ENCODE data around the gene MYBL2.

MYBL2 gene

DNA sequence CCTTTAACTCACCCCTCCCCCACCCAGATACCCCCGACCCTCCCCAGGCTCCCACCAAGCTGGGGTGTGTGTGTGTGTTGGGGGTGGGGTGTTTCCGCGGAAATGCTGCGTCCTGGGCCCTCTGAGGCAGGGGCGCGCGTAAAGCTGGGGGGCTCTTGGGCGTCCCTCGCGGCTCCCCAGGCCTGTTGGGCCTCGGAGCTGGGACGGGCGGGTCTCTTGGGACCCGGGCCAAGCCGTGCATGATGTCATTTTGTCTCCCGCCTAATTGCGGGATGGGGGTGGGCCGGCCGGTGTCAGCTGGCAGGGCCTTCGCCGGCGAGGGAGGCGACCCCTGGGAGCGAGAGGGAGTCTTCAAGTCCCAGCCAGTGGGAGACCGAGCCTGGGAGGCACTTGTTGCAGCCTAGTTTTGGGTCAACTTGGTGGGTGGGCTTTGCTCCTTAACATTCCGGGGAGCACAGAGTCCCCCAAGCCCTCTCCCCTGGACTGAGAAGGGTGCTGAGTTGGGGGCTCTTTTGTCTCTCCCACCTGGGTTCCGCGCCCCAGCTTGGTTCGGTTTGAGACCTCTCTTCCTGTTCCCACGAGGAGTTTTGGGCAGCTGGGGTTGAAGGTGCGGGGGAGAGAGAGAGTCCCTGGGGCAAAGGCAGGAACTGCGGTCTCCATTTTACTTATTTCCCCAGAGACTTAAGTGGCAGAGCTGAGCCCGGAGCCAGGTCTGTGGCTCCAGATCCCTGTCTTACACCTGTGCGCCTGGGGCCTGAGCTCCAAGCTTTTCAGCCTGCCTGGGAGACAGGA, 623 bp downstream of the MYBL2 start:
- H3K36me3 Mint-ChIP-seq (ENCODE audit: low read depth) = peaks cover 6% of the 10 kb centered on the region
- peaks cover 17% of the 10 kb centered on the region for H3K4me1 Mint-ChIP-seq (ENCODE audit: low read depth)
- H3K9me3 Mint-ChIP-seq = no peaks in the 10 kb centered on the region
- H3K27ac Mint-ChIP-seq = peak overlapping the region; percentile 65
- H3K27me3 Mint-ChIP-seq (ENCODE audit: low read depth) = peaks cover 8% of the 10 kb centered on the region
- H3K4me3 Mint-ChIP-seq = peak overlapping the region; percentile 77

DNA sequence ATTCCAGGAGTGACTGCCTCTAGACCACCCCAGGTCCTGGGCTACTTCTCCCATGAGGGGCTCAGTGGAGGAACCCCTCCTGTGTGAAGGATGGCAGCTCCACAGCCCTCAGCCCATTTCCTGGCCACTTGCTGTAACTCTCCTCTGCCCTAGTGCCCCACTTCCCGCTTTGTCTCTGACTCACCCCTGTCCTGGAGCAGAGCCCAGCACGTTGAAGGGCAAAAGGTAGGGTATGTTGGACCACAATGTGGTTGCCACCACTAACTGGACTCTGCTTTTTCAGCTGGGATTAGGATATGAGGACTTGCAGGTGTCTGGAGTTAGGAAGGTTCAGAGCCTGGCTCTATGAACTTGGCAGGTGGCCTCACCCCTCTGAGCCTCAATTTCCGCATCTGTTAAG, 2.4 kb downstream of the MYBL2 start:
- H3K9me3 Mint-ChIP-seq = no peaks in the 10 kb centered on the region
- peaks cover 4% of the 10 kb centered on the region for H3K27me3 Mint-ChIP-seq (ENCODE audit: low read depth)
- no peak overlapping the region for H3K4me3 Mint-ChIP-seq
- no peak overlapping the region for H3K27ac Mint-ChIP-seq
- H3K4me1 Mint-ChIP-seq (ENCODE audit: low read depth) = peaks cover 17% of the 10 kb centered on the region
- peaks cover 12% of the 10 kb centered on the region for H3K36me3 Mint-ChIP-seq (ENCODE audit: low read depth)

GRCh38 chr20:43670423-43670822, 3.5 kb downstream of the MYBL2 start:
- Mint-ChIP-seq H3K36me3 (ENCODE audit: low read depth) (peaks cover 13% of the 10 kb centered on the region), H3K4me3 (no peak overlapping the region), H3K9me3 (no peaks in the 10 kb centered on the region), H3K27me3 (ENCODE audit: low read depth) (peaks cover 4% of the 10 kb centered on the region), H3K4me1 (ENCODE audit: low read depth) (peaks cover 17% of the 10 kb centered on the region), H3K27ac (no peak overlapping the region)

DNA sequence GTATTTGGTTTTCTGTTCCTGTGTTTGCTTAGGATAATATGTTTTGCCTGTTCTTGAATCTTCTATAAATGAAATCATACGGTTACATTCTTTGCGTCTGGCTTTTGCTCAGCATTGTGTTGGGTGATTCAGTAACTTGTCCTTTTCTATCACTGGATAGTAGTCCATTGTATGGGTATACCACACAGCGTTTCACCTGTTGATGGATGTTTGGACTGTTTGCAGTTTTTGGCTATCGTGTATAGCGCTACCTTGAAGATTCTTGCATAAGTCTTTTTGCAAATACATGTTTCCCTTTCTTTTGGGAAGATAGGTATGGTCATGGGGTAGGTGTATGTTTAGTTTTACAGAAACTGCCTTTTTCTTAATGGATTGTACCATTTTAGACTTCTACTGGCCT, 9.5 kb downstream of the MYBL2 start:
- Mint-ChIP-seq H3K9me3 (no peaks in the 10 kb centered on the region), H3K27me3 (ENCODE audit: low read depth) (no peaks in the 10 kb centered on the region), H3K4me3 (no peak overlapping the region), H3K27ac (no peak overlapping the region), H3K36me3 (ENCODE audit: low read depth) (peaks cover 28% of the 10 kb centered on the region), H3K4me1 (ENCODE audit: low read depth) (peaks cover 9% of the 10 kb centered on the region)

- Mint-ChIP-seq H3K9me3 (no peaks in the 10 kb centered on the region), H3K4me3 (no peak overlapping the region), H3K27me3 (ENCODE audit: low read depth) (no peaks in the 10 kb centered on the region), H3K27ac (peak overlapping the region; percentile 43), H3K4me1 (ENCODE audit: low read depth) (peaks cover 16% of the 10 kb centered on the region), H3K36me3 (ENCODE audit: low read depth) (peaks cover 14% of the 10 kb centered on the region)
These were observed 14.1 kb downstream of the MYBL2 start for GRCh38 chr20:43680981-43681380.

DNA sequence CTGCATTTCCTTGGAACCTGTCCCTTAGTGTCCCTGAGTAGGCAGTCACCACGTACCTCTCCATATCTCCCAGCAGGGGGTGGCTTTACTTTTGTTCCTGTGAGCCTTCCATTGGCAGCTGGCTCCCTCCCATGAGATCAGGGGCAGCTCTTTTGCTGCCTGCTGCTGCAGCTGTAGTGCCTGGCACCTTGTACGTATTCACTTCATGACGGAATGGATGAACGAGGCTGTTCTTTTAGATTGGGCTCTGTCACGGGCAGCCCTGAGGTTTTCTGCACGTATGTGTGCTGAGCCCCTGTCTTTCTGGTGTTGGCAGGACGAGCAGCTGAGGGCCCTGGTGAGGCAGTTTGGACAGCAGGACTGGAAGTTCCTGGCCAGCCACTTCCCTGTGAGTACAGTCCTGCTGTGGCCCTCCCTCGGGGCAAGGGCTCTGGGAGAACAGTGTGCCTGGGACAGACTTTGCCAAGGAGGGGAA, 14.6 kb downstream of the MYBL2 start:
- H3K4me3 Mint-ChIP-seq = no peak overlapping the region
- no peaks in the 10 kb centered on the region for H3K27me3 Mint-ChIP-seq (ENCODE audit: low read depth)
- H3K36me3 Mint-ChIP-seq (ENCODE audit: low read depth) = peaks cover 14% of the 10 kb centered on the region
- H3K9me3 Mint-ChIP-seq = no peaks in the 10 kb centered on the region
- peaks cover 16% of the 10 kb centered on the region for H3K4me1 Mint-ChIP-seq (ENCODE audit: low read depth)
- H3K27ac Mint-ChIP-seq = peak overlapping the region; percentile 43

- H3K4me1 Mint-ChIP-seq (ENCODE audit: low read depth) = peaks cover 16% of the 10 kb centered on the region
- peaks cover 13% of the 10 kb centered on the region for H3K36me3 Mint-ChIP-seq (ENCODE audit: low read depth)
- H3K4me3 Mint-ChIP-seq = no peak overlapping the region
- H3K27me3 Mint-ChIP-seq (ENCODE audit: low read depth) = no peaks in the 10 kb centered on the region
- H3K27ac Mint-ChIP-seq = no peak overlapping the region
- H3K9me3 Mint-ChIP-seq = no peaks in the 10 kb centered on the region
These were observed 15.1 kb downstream of the MYBL2 start for GRCh38 chr20:43681991-43682410.

- H3K27ac Mint-ChIP-seq = no peak overlapping the region
- no peaks in the 10 kb centered on the region for H3K9me3 Mint-ChIP-seq
- peaks cover 10% of the 10 kb centered on the region for H3K36me3 Mint-ChIP-seq (ENCODE audit: low read depth)
- no peak overlapping the region for H3K4me3 Mint-ChIP-seq
- H3K27me3 Mint-ChIP-seq (ENCODE audit: low read depth) = no peaks in the 10 kb centered on the region
- peaks cover 13% of the 10 kb centered on the region for H3K4me1 Mint-ChIP-seq (ENCODE audit: low read depth)
These were observed 15.5 kb downstream of the MYBL2 start for GRCh38 chr20:43682446-43682845.

DNA sequence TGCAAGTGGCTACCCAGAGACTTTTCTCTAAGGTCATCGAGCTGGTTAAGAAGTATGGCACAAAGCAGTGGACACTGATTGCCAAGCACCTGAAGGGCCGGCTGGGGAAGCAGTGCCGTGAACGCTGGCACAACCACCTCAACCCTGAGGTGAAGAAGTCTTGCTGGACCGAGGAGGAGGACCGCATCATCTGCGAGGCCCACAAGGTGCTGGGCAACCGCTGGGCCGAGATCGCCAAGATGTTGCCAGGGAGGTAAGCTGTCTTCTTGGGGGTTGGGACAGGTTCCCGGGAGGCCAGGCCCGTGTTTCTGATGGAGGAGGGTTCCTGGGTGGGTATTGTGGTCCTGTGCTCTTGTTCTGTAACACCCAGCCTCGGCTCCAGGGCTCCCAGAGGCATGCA, 19.9 kb downstream of the MYBL2 start:
- H3K27ac Mint-ChIP-seq = no peak overlapping the region
- H3K36me3 Mint-ChIP-seq (ENCODE audit: low read depth) = peaks cover 15% of the 10 kb centered on the region
- H3K4me3 Mint-ChIP-seq = no peak overlapping the region

GRCh38 chr20:43689165-43689564, 22.3 kb downstream of the MYBL2 start:
- Mint-ChIP-seq H3K36me3 (ENCODE audit: low read depth) (peaks cover 18% of the 10 kb centered on the region), H3K4me1 (ENCODE audit: low read depth) (peaks cover 4% of the 10 kb centered on the region), H3K27ac (no peak overlapping the region), H3K9me3 (no peaks in the 10 kb centered on the region), H3K4me3 (no peak overlapping the region), H3K27me3 (ENCODE audit: low read depth) (no peaks in the 10 kb centered on the region)

More for the DNA sequence above, 19.9 kb downstream of the MYBL2 start:
- H3K4me1 Mint-ChIP-seq (ENCODE audit: low read depth) = peaks cover 7% of the 10 kb centered on the region
- no peaks in the 10 kb centered on the region for H3K27me3 Mint-ChIP-seq (ENCODE audit: low read depth)
- H3K9me3 Mint-ChIP-seq = no peaks in the 10 kb centered on the region

DNA sequence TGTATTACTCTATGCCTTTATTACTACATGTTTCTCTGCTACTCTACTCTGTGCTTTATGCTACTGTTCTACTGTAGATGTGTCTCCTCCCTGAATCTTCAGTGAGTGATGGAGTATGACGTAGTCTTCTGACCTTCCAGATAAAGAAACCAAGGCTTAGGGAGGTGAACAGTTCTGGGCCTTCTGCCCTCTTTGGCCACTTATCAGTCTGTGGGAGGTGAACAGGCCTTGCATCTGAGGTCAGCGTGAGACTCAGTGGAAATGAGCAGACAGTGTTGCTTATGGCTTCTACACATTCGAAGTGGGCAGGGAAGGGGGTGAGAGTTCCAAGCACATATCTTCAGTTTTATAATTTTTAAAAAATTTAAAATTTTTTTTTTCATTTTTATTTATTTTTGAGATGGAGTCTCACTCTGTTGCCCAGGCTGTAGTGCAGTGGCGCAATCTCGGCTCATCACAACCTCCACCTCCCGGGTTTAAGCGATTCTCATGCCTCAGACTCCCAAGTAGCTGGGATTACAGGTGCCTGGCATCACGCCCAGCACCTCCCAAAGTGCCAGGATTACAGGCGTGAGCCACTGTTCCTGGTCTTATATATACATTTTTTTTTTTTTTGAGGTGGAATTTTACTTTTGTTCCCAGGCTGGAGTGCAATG, 24.2 kb downstream of the MYBL2 start:
- Mint-ChIP-seq H3K9me3 (no peaks in the 10 kb centered on the region), H3K27me3 (ENCODE audit: low read depth) (no peaks in the 10 kb centered on the region), H3K36me3 (ENCODE audit: low read depth) (peaks cover 17% of the 10 kb centered on the region)

DNA sequence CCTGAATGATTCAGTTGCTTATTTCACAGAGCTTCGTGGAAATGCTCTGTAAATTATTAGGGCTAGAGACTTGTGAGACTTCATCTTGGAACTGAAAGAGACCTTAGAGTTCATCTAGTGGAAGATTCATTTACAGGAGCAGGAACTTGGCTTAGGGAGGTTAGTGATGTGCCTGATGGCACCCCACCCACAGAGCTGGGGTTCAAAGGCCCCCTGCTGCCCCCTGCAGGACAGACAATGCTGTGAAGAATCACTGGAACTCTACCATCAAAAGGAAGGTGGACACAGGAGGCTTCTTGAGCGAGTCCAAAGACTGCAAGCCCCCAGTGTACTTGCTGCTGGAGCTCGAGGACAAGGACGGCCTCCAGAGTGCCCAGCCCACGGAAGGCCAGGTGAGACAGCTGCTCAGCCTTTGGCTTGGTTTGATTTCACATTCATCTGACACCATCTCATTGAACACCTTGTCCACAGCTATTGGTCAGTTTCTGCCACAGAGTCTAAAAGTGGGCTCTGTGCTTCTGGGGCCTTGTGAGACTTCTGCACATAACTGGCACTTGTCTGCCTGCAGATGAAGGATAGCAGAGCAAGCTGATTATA, 25.1 kb downstream of the MYBL2 start:
- peaks cover 4% of the 10 kb centered on the region for H3K4me1 Mint-ChIP-seq (ENCODE audit: low read depth)
- H3K36me3 Mint-ChIP-seq (ENCODE audit: low read depth) = peaks cover 11% of the 10 kb centered on the region
- H3K27me3 Mint-ChIP-seq (ENCODE audit: low read depth) = no peaks in the 10 kb centered on the region
- H3K9me3 Mint-ChIP-seq = no peaks in the 10 kb centered on the region
- no peak overlapping the region for H3K4me3 Mint-ChIP-seq
- H3K27ac Mint-ChIP-seq = no peak overlapping the region

More for the DNA sequence above, 24.2 kb downstream of the MYBL2 start:
- peaks cover 4% of the 10 kb centered on the region for H3K4me1 Mint-ChIP-seq (ENCODE audit: low read depth)
- no peak overlapping the region for H3K27ac Mint-ChIP-seq
- no peak overlapping the region for H3K4me3 Mint-ChIP-seq

GRCh38 chr20:43694763-43695162, 27.8 kb downstream of the MYBL2 start:
- H3K4me1 Mint-ChIP-seq (ENCODE audit: low read depth) = peaks cover 7% of the 10 kb centered on the region
- no peaks in the 10 kb centered on the region for H3K27me3 Mint-ChIP-seq (ENCODE audit: low read depth)
- H3K9me3 Mint-ChIP-seq = no peaks in the 10 kb centered on the region
- no peak overlapping the region for H3K4me3 Mint-ChIP-seq
- peaks cover 11% of the 10 kb centered on the region for H3K36me3 Mint-ChIP-seq (ENCODE audit: low read depth)
- H3K27ac Mint-ChIP-seq = no peak overlapping the region

DNA sequence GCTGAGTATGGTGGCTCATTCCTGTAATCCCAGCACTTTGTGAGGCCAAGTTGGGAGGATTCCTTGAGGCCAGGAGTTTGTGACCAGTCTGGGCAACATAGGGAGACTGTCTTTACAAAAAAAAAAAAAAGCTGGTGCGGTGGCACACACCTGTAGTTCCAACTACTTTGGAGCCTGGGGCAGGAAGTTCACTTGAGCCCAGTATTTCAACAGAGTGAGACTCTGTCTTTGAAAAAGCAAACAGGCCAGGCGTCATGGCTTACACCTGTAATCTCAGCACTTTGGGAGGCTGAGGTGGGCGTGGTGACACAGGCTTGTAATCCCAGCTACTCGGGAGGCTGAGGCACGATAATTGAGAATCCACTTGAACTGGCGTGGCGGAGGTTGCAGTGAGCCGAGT, 28.7 kb downstream of the MYBL2 start:
- peaks cover 15% of the 10 kb centered on the region for H3K4me1 Mint-ChIP-seq (ENCODE audit: low read depth)
- no peaks in the 10 kb centered on the region for H3K9me3 Mint-ChIP-seq
- no peak overlapping the region for H3K27ac Mint-ChIP-seq
- no peak overlapping the region for H3K4me3 Mint-ChIP-seq
- H3K36me3 Mint-ChIP-seq (ENCODE audit: low read depth) = peaks cover 19% of the 10 kb centered on the region
- H3K27me3 Mint-ChIP-seq (ENCODE audit: low read depth) = no peaks in the 10 kb centered on the region

All from T-helper 1 cell treated with Interleukin-12 subunit alpha and Interleukin-12 subunit beta and Interleukin-4 antibody, amounts not matched to agents 30 μg/mL and 1 μg/mL, for 36 hours (primary cell).